GM19043 (cell line): ENCODE data around the gene FOXRED1.
A peak's percentile ranks its signal among the peaks of the same experiment; 100 is the strongest.
"Not testable (repeated sequence)": the region's sequence is repeated elsewhere in the genome, so short reads cannot be mapped to it uniquely, and the experiment has no call there.

Source experiments
- ATAC-seq: cut with Tn5 transposase; IDR thresholded peaks from one replicate; pipeline ENCODE4 v1.9.1; 2021; ENCODE audit warnings: low read depth; ENCODE audit not compliant: unreplicated experiment

Gene FOXRED1

GRCh38 chr11:126268361-126268707, 620 bp upstream of the FOXRED1 start:
- no peak for ATAC-seq

DNA sequence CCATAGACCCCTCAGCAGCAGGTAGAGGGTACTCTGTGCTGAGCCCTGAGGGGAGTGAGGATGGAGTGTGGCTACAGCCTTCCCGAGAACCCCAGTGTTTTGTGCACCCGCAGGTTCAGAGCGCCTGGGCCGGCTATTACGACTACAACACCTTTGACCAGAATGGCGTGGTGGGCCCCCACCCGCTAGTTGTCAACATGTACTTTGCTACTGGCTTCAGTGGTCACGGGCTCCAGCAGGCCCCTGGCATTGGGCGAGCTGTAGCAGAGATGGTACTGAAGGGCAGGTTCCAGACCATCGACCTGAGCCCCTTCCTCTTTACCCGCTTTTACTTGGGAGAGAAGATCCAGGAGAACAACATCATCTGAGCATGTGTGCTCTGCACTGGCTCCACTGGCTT, 8.4 kb downstream of the FOXRED1 start:
- no peak for ATAC-seq

- no peak for ATAC-seq
These were observed 8.8 kb downstream of the FOXRED1 start for GRCh38 chr11:126277780-126278179.

DNA sequence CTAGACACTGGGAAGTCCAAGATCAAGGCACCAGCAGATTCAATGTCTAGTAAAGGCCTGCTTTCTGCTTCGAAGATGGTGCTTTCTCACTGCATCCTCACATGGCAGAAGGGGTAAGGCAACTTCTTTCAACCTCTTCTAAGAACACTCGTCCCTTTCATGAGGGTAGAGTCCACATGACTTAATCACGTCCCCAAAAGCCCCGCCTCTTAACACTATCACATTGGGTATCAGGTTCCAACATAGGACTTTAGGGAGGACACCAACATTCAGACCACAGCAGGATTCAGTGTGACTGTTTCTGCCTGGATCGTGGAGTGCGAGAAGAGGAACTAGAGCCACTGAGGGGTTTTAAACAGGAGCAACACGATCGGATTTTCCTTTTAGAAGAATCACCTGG, 10.2 kb downstream of the FOXRED1 start:
- no peak for ATAC-seq

DNA sequence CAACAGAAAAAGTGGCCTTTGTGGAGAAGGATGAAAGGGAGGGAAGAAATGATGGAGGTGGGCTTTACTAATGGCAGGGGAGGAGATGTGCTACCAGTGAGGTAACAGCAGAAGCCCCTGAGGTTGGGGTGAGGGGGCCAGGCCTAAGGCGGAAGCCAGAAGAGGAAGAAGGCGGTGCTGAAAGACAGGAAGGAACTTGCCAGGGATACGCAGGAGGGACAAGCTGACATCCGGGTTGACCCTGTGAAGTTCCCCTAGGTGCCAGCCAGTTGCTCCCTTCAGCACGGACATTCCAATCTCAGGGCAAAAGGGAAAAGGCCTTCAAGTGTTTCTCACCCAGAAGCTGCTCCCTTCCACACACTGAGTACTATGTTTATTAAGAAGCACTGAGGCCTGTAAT, 11.6 kb downstream of the FOXRED1 start:
- ATAC-seq = no peak

DNA sequence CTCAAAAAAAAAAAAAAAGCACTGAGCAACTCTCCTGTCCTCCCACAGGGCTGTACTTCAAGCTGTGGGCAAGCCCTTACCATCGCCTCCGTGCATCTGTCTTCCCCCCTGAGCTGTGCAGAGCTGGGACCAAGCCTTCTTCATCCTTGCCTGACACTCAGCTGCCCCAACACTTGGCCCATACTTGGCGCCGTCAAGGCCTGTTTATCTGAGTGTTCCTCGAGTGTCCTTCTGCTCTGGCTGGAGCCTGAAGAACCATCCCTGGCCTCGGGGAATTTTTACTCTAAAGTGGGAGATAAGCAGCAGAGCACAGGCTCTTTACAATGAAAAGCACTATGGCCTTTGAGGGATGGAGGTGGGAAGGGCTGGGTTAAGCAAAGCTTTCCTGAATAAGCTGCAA, 12.3 kb downstream of the FOXRED1 start:
- no peak for ATAC-seq

GRCh38 chr11:126281666-126282175, 12.8 kb downstream of the FOXRED1 start:
- no peak for ATAC-seq

GRCh38 chr11:126282361-126282735, 13.4 kb downstream of the FOXRED1 start:
- ATAC-seq = peak; percentile 15

DNA sequence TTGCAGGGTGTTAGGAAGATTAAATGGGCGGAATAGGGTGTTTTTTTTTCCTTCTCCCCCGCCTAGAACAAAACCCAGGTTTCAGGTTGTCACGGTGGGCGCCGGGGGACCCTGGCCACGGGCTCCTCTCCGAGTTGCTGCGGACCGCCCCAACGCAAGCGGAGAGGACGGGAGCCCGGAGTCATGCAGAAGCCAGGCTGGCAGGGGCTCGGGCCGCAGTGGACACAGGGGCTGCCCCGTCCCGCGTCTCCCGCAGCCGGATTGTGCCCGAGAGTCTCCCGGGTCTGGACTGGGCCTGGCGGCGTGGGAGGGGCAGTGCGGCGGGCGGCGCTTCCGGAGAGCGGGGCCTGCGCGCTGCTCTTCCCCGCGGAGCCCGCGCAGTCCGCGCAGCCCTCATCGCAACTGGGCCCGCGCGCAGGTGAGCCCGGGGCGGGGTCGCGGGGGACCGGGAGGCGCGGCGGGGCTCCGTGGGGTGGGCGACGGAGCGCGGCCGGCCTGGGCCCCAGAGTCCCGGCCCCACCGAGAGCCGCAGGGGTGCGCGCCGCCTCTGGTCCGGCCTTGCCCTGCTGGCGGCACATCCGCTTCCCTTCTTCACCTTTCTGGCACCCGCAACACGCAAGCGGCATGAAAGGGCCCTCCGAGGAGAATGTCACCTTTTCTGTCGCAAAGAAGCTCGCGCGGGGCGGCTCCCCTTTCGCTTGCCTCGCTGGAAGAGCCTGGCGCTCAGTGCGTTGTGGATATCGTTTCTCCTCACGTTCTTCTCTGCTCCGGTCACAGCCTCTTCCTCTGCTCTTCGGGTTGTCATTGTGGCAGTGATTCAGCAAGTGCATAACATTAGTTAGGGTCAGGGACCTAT, 14.0 kb downstream of the FOXRED1 start, which contains the start of gene TIRAP:
Gene TIRAP (plus strand): TSS at position 358 of the 856 bp plus-strand sequence. CDS start 7,802 bp downstream, outside the sequence.
- peak; percentile 64 for ATAC-seq

GRCh38 chr11:126284829-126285228, 15.9 kb downstream of the FOXRED1 start:
- peak; percentile 42 for ATAC-seq

- ATAC-seq = no peak
These were observed 19.3 kb downstream of the FOXRED1 start for GRCh38 chr11:126288237-126288636.

- ATAC-seq = no peak
These were observed 21.9 kb downstream of the FOXRED1 start for GRCh38 chr11:126290887-126291286.

- ATAC-seq = no peak
These were observed 24.8 kb downstream of the FOXRED1 start for GRCh38 chr11:126293726-126294125.

DNA sequence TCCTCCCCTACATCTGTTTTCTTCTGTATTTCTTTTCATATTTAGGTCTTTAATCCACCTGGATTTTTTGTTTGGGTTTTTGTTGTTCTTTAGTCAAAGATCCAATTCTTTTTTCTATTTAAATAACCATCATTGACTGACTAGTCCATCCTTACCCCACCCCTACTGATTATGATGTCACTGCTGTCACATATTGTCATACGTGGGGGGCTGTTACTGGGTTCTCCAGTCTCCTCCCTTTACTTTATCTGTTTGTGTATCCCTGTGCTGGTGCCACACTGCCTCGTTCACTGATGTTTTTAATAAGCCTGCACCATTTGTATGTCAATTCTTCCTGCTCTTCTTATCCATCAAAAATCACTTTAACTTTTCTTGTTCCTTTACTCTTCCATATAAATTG, 28.1 kb downstream of the FOXRED1 start:
- no peak for ATAC-seq

GRCh38 chr11:126303623-126304456, 34.9 kb downstream of the FOXRED1 start, which contains the start of gene DCPS:
Gene DCPS (plus strand): TSS chr11:126304060. CDS start chr11:126304081, 21 bp downstream.
- ATAC-seq = peak; percentile 84

DNA sequence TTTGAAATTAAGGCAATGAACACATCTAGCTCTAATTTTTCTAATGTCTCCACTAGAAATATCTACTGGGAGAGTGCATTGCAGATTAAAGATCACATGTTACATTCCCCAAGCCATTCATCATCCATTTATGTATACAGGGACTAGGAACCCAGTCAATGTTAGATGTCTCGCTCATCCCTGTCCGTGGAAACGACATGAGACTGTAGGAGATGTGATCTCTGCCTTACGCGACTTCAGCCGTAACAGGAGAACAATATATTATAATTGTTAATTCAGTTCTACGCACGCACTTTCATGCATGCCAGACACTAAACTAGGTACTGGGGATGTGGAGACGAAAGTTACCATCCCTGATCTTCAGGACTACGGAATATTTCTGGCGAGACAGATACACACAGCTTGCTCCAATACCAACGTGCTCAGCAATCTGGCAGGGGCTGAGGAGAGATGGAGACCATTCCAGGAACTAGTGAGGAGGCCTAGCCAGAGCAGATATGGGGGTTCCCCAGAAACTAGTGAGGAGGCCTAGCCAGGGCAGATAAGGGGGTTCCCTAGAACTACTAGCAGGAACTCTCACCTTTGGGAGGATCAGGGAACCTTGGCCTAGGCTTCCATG, 35.6 kb downstream of the FOXRED1 start:
- no peak for ATAC-seq

DNA sequence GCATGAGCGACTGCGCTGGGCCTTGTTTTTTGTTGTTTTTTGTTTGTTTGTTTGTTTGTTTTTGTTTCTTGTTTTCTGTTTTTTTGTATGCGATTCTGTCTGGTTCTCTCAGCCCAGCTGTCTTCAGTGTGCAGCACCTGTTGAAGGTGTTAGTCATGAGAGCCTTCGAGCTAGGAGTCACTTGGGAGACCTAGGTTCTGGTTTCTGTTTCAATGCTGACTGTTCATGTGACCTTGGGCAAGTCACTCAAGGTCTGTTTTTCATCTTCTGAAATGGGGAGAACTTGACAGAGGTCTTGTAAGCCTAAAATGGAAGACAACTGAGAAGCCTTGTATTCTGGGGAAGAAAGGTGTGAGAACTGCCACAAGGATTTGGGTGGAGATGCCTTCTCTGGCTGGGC, 36.7 kb downstream of the FOXRED1 start:
- peak; percentile 46 for ATAC-seq

DNA sequence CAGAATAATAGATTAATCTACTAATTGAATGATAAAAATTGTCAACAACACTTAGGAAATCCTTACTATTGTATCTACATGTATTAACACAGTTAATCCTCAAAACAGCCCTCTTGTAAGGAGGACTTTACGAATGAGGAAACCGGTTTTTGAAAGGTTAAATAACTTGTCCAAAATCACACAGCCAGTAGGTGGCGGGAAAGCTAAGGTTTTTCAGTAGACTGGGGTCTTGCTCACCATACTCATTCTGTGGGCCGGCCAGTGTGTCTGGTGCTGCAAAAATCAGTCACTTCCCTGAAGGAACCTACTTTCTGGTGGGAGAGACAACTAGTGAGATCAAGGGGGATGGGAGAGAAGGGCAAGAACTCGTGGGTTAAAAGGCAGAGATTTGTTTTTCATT, 38.8 kb downstream of the FOXRED1 start:
- ATAC-seq = no peak

GRCh38 chr11:126308271-126308671, 39.3 kb downstream of the FOXRED1 start:
- no peak for ATAC-seq

- not testable (repeated sequence) for ATAC-seq
These were observed 39.8 kb downstream of the FOXRED1 start for GRCh38 chr11:126308771-126309170.
